ENCODE results near the gene RECQL5. TPM values are rescaled to one million over a fixed set of nuclear protein-coding genes. Genes with fewer than 3 reads are reported as not detected.
"Not testable (repeated sequence)": the region's sequence is repeated elsewhere in the genome, so short reads cannot be mapped to it uniquely, and the experiment has no call there.

RECQL5 gene
- total RNA-seq, 1 donor from 2014 or later, result 44.0 TPM

- H3K9me3 ChIP-seq, result no peaks in the 10 kb centered on the region
- TF ChIP-seq POLR2AphosphoS5 (IDR thresholded peaks at IDR 0.05; ENCODE audit: insufficient read depth in 1 of 2, low read depth in 1 of 2) (no peak), POLR2A (IDR thresholded peaks at IDR 0.05) (no peak), CTCF (IDR thresholded peaks at IDR 0.05) (no peak)
- intact Hi-C loops (cut with DNase I), result loop anchor here (5.0 kb wide), 2 partner anchors 68 to 163 kb away; no protein-coding TSS in a partner anchor
- DNase-seq (ENCODE audit: extremely low spot score in 2 of 2), result no peak
- no peaks in the 10 kb centered on the region for H3K27me3 ChIP-seq
- H3K4me1 ChIP-seq, result peaks cover 33% of the 10 kb centered on the region
- H3K27ac ChIP-seq, result peak overlapping the region; percentile 91
- no peaks in the 10 kb centered on the region for H3K36me3 ChIP-seq
- peak overlapping the region; percentile 58 to 71 for H3K4me3 ChIP-seq
These were observed 77.0 kb downstream of the RECQL5 start for GRCh38 chr17:75589919-75590303.

GRCh38 chr17:75589012-75589918 is 77.7 kb downstream of the RECQL5 start:
- intact Hi-C loops (cut with DNase I), result loop anchor here (5.0 kb wide), 2 partner anchors 67 to 162 kb away; no protein-coding TSS in a partner anchor
- TF ChIP-seq POLR2A (IDR thresholded peaks at IDR 0.05), result peak in 1 of 2 donors; percentile 58
- no peak for TF ChIP-seq POLR2AphosphoS5 (IDR thresholded peaks at IDR 0.05; ENCODE audit: insufficient read depth in 1 of 2, low read depth in 1 of 2)
- peak; percentile 68 to 83 (median 74) for TF ChIP-seq CTCF (IDR thresholded peaks at IDR 0.05)
- Histone ChIP-seq H3K4me1 (peaks cover 33% of the 10 kb centered on the region), H3K27me3 (no peaks in the 10 kb centered on the region), H3K27ac (peak overlapping the region; percentile 91), H3K4me3 (peak overlapping the region; percentile 58 to 71), H3K9me3 (no peaks in the 10 kb centered on the region), H3K36me3 (no peaks in the 10 kb centered on the region)
- no peak for DNase-seq (ENCODE audit: extremely low spot score in 2 of 2)

GRCh38 chr17:75588596-75589011 is 78.3 kb downstream of the RECQL5 start:
- H3K4me1 ChIP-seq, result peaks cover 33% of the 10 kb centered on the region
- no peak for DNase-seq (ENCODE audit: extremely low spot score in 2 of 2)
- H3K27ac ChIP-seq, result peak overlapping the region; percentile 91
- no peaks in the 10 kb centered on the region for H3K27me3 ChIP-seq
- TF ChIP-seq POLR2AphosphoS5 (IDR thresholded peaks at IDR 0.05; ENCODE audit: insufficient read depth in 1 of 2, low read depth in 1 of 2) (peak in 1 of 2 donors; percentile 61), POLR2A (IDR thresholded peaks at IDR 0.05) (no peak)
- no peaks in the 10 kb centered on the region for H3K36me3 ChIP-seq
- H3K4me3 ChIP-seq, result peak overlapping the region; percentile 58 to 71
- H3K9me3 ChIP-seq, result no peaks in the 10 kb centered on the region
- intact Hi-C loops (cut with DNase I), result loop anchor here (5.0 kb wide), 2 partner anchors 66 to 161 kb away; no protein-coding TSS in a partner anchor

GRCh38 chr17:75587675-75588595 is 79.0 kb downstream of the RECQL5 start, which contains the start of gene MYO15B:
MYO15B (plus strand) TSS chr17:75587800; CDS start chr17:75588058, 258 bp downstream.
- Histone ChIP-seq H3K36me3 (no peaks in the 10 kb centered on the region), H3K4me3 (peak within 1 kb of the TSS; percentile 58 to 71), H3K4me1 (peaks cover 33% of the 10 kb centered on the region), H3K9me3 (no peaks in the 10 kb centered on the region), H3K27ac (peak within 1 kb of the TSS; percentile 91), H3K27me3 (no peaks in the 10 kb centered on the region)
- no peak for DNase-seq (ENCODE audit: extremely low spot score in 2 of 2)
- intact Hi-C loops (cut with DNase I), result loop anchor here (5.0 kb wide), 2 partner anchors 66 to 161 kb away; no protein-coding TSS in a partner anchor
- TF ChIP-seq CTCF (IDR thresholded peaks at IDR 0.05) (peak; percentile 9 to 34 (median 12)), POLR2AphosphoS5 (IDR thresholded peaks at IDR 0.05; ENCODE audit: insufficient read depth in 1 of 2, low read depth in 1 of 2) (no peak)

- H3K9me3 ChIP-seq, result no peaks in the 10 kb centered on the region
- no peak for TF ChIP-seq POLR2A (IDR thresholded peaks at IDR 0.05)
- no peak for TF ChIP-seq POLR2AphosphoS5 (IDR thresholded peaks at IDR 0.05; ENCODE audit: insufficient read depth in 1 of 2, low read depth in 1 of 2)
- TF ChIP-seq CTCF (IDR thresholded peaks at IDR 0.05), result no peak
- no peaks in the 10 kb centered on the region for H3K36me3 ChIP-seq
- no peak for DNase-seq (ENCODE audit: extremely low spot score in 2 of 2)
- peaks cover 21% of the 10 kb centered on the region for H3K4me1 ChIP-seq
- intact Hi-C loops (cut with DNase I), result loop anchor here (5.0 kb wide), 2 partner anchors 63 to 158 kb away; no protein-coding TSS in a partner anchor
- no peaks in the 10 kb centered on the region for H3K27me3 ChIP-seq
- no peak overlapping the region for H3K4me3 ChIP-seq
- no peak overlapping the region for H3K27ac ChIP-seq
These were observed 82.1 kb downstream of the RECQL5 start for GRCh38 chr17:75584849-75585175.

- H3K27ac ChIP-seq; H3K36me3 ChIP-seq; H3K4me3 ChIP-seq; intact Hi-C loops (cut with DNase I); DNase-seq (ENCODE audit: extremely low spot score in 2 of 2); H3K27me3 ChIP-seq; H3K9me3 ChIP-seq: not testable (repeated sequence)
- peaks cover 15% of the 10 kb centered on the region for H3K4me1 ChIP-seq
These were observed 83.8 kb downstream of the RECQL5 start for GRCh38 chr17:75583197-75583596.

- H3K27ac ChIP-seq; H3K27me3 ChIP-seq; DNase-seq (ENCODE audit: extremely low spot score in 2 of 2); H3K9me3 ChIP-seq; H3K36me3 ChIP-seq; intact Hi-C loops (cut with DNase I); H3K4me1 ChIP-seq; H3K4me3 ChIP-seq: not testable (repeated sequence)
These were observed 85.7 kb downstream of the RECQL5 start for GRCh38 chr17:75581121-75581725.

All from vagina (tissue), 2 donors.